HEK293 (cell line): ENCODE results near the gene ADAMTS12.

Source experiments
- CTCF ChIA-PET: fragments of 350-600 bp; formaldehyde crosslinking; extraction: SDS; loops from one replicate; lab custom pipeline; 2021; ENCODE audit warnings: antibody characterized with exemption; lab: Yijun Ruan, JAX
- POLR2A ChIA-PET: fragments of 300-600 bp; formaldehyde crosslinking; extraction: SDS; loops from one replicate; lab custom pipeline; 2020; ENCODE audit warnings: antibody characterized with exemption, inconsistent platforms; lab: Yijun Ruan, JAX
- H3K27ac ChIP-seq: fragments of 200-500 bp; sonication (Bioruptor generic); 2 replicates; pipeline ENCODE4 v1.5.1; 2014; ENCODE audit warnings: low read depth, low read length, control low read depth, inconsistent platforms; ENCODE audit errors: extremely low read depth
- H3K36me3 ChIP-seq, 2 experiments: fragments of 200-500 bp in 1 of 2; sonication (Bioruptor generic) in 1 of 2; 1 replicate in 1 of 2; 2 replicates in 1 of 2; pipeline ENCODE4 v1.5.1; 2014 to 2017; ENCODE audit warnings: inconsistent platforms in 2 of 2, low read length in 2 of 2; ENCODE audit not compliant: control insufficient read depth in 2 of 2, insufficient read depth in 1 of 2
- H3K4me1 ChIP-seq: fragments of 200-500 bp; sonication (Bioruptor generic); 2 replicates; pipeline ENCODE4 v1.5.1; 2014; ENCODE audit warnings: mild to moderate bottlenecking, low read length, inconsistent platforms; ENCODE audit not compliant: control insufficient read depth, insufficient read depth
- H3K4me3 ChIP-seq: 2 replicates; pipeline ENCODE4 v1.5.1; 2011; ENCODE audit warnings: low read depth, mild to moderate bottlenecking, control low read depth, low read length, moderate library complexity
- H3K9me3 ChIP-seq: fragments of 200-500 bp; sonication (Bioruptor generic); 2 replicates; pipeline ENCODE4 v1.5.1; 2014; ENCODE audit warnings: low read depth, low read length, inconsistent platforms; ENCODE audit not compliant: control insufficient read depth, insufficient read depth
- GLI2 ChIP-seq: fragments of 450-650 bp; formaldehyde crosslinking; IDR thresholded peaks from 2 replicates; pipeline ENCODE4; 2017; ENCODE audit warnings: missing biosample characterization, missing genetic modification characterization, low read depth, borderline replicate concordance
- IKZF3 ChIP-seq: fragments of 450-650 bp; IDR thresholded peaks from 2 replicates; pipeline ENCODE4 v1.5.0; 2018; ENCODE audit warnings: missing biosample characterization, mild to moderate bottlenecking, missing genetic modification characterization, moderate library complexity
- PATZ1 ChIP-seq: fragments of 450-650 bp; formaldehyde crosslinking; IDR thresholded peaks from 2 replicates; pipeline ENCODE4 v1.5.1; 2016; ENCODE audit warnings: missing biosample characterization, missing genetic modification characterization
- SETDB1 ChIP-seq: IDR thresholded peaks from one replicate; pipeline ENCODE4 v1.6.1; 2017; ENCODE audit warnings: mild to moderate bottlenecking, low read length, moderate library complexity, mixed read lengths; ENCODE audit not compliant: insufficient read length
- WT1 ChIP-seq: fragments of 450-650 bp; formaldehyde crosslinking; IDR thresholded peaks from 2 replicates; pipeline ENCODE4 v1.5.1; 2016; ENCODE audit warnings: missing biosample characterization, missing genetic modification characterization
- ZBTB17 ChIP-seq: fragments of 450-650 bp; formaldehyde crosslinking; IDR thresholded peaks from 2 replicates; pipeline ENCODE4 v1.5.1; 2016; ENCODE audit warnings: missing biosample characterization, missing genetic modification characterization
- ZBTB26 ChIP-seq: fragments of 450-650 bp; formaldehyde crosslinking; optimal IDR thresholded peaks from 2 replicates; pipeline ENCODE3; 2016; ENCODE audit warnings: missing biosample characterization, mild to moderate bottlenecking, missing genetic modification characterization
- ZBTB44 ChIP-seq: fragments of 450-650 bp; IDR thresholded peaks from 2 replicates; pipeline ENCODE4 v1.5.1; 2018; ENCODE audit warnings: missing biosample characterization, mild to moderate bottlenecking, missing genetic modification characterization
- ZBTB6 ChIP-seq: fragments of 450-650 bp; formaldehyde crosslinking; IDR thresholded peaks from 2 replicates; pipeline ENCODE4 v1.5.1; 2017; ENCODE audit warnings: missing biosample characterization, missing genetic modification characterization
- ZFP69B ChIP-seq: fragments of 450-650 bp; formaldehyde crosslinking; IDR thresholded peaks from 2 replicates; pipeline ENCODE4 v1.5.1; 2016; ENCODE audit warnings: missing biosample characterization, missing genetic modification characterization
- ZNF214 ChIP-seq: fragments of 450-650 bp; formaldehyde crosslinking; IDR thresholded peaks from 2 replicates; pipeline ENCODE4 v1.5.1; 2017; ENCODE audit warnings: missing biosample characterization, mild to moderate bottlenecking, missing genetic modification characterization, borderline replicate concordance
- ZNF292 ChIP-seq: fragments of 450-650 bp; formaldehyde crosslinking; IDR thresholded peaks from 2 replicates; pipeline ENCODE4 v1.5.1; 2016; ENCODE audit warnings: low read depth, missing biosample characterization, missing genetic modification characterization, borderline replicate concordance
- ZNF426 ChIP-seq: fragments of 450-650 bp; formaldehyde crosslinking; IDR thresholded peaks from 2 replicates; pipeline ENCODE4 v1.5.1; 2017; ENCODE audit warnings: missing biosample characterization, missing genetic modification characterization, mild to moderate bottlenecking, inconsistent platforms, moderate library complexity
- ZNF560 ChIP-seq: fragments of 450-650 bp; formaldehyde crosslinking; IDR thresholded peaks from 2 replicates; pipeline ENCODE4 v1.5.1; 2017; ENCODE audit warnings: missing biosample characterization, missing genetic modification characterization, borderline replicate concordance
- ZNF571 ChIP-seq: fragments of 450-650 bp; formaldehyde crosslinking; IDR thresholded peaks from 2 replicates; pipeline ENCODE4 v1.5.0; 2017; ENCODE audit warnings: missing biosample characterization, missing genetic modification characterization
- ZNF629 ChIP-seq: fragments of 450-650 bp; formaldehyde crosslinking; IDR thresholded peaks from 2 replicates; pipeline ENCODE4 v1.5.1; 2017; ENCODE audit warnings: missing biosample characterization, missing genetic modification characterization

ADAMTS12 gene

GRCh38 chr5:33691856-33692255 is 199.9 kb downstream of the ADAMTS12 start:
- Histone ChIP-seq H3K27ac (no peak overlapping the region), H3K36me3 (no peaks in the 10 kb centered on the region), H3K4me3 (no peak overlapping the region)
- TF ChIP-seq ZNF571 (tag by site-specific recombination) (no peak), PATZ1 (no peak), ZNF214 (tag by site-specific recombination) (no peak), ZNF426 (tag by site-specific recombination) (no peak), ZBTB17 (tag by site-specific recombination) (no peak), IKZF3 (no peak), ZNF629 (tag by site-specific recombination) (no peak), ZBTB44 (no peak), ZNF560 (tag by site-specific recombination) (no peak), WT1 (tag by site-specific recombination) (no peak)
- TF ChIP-seq, all 188 proteins: peak for 0
- CTCF ChIA-PET, result no interaction called here
- POLR2A ChIA-PET, result no interaction called here
- Histone ChIP-seq H3K9me3 (no peaks in the 10 kb centered on the region), H3K4me1 (no peaks in the 10 kb centered on the region)

GRCh38 chr5:33690374-33691135 is 201.2 kb downstream of the ADAMTS12 start:
- Histone ChIP-seq H3K27ac (no peak overlapping the region), H3K4me1 (no peaks in the 10 kb centered on the region), H3K9me3 (no peaks in the 10 kb centered on the region), H3K36me3 (no peaks in the 10 kb centered on the region), H3K4me3 (no peak overlapping the region)
- no peak for TF ChIP-seq ZBTB26
- TF ChIP-seq ZNF292 (tag by site-specific recombination), result no peak
- TF ChIP-seq ZFP69B, result no peak
- no peak for TF ChIP-seq ZBTB6
- TF ChIP-seq SETDB1, result no peak
- no peak for TF ChIP-seq GLI2 (tag by site-specific recombination)
- POLR2A ChIA-PET, result no interaction called here
- CTCF ChIA-PET, result no interaction called here
